ENCODE measurements around the gene STK32B. TPM values are rescaled to one million over a fixed set of nuclear protein-coding genes. Genes with fewer than 3 reads are reported as not detected.

The STK32B gene
- total and polyA plus RNA-seq, 8 donors, result 0.55 to 6.6 (median 1.6) TPM

DNA sequence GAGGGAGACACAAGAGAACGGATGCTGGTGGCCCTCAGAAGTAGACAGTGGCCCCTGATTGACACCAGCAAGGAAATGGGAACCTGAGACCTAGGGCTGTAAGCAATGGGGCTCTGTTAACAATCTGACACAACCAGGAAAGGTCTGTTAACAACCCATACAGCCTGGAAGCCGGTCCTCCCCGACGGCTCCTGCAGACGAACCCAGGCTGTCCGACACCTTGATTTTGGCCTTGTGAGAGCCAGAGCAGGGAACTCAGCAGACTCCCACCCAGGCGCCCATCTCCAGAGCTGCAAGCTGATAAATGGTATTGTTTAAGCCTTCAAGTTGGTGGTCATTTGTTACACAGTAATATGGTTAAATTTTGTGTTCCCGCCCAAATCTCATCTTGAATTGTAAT lies 21.8 kb upstream of the STK32B start:
- no peaks in the 10 kb centered on the region for H3K27me3 ChIP-seq
- H3K36me3 ChIP-seq, result no peaks in the 10 kb centered on the region
- whole genome bisulfite sequencing, 2 donors, result 65 to 74% methylated on average over 8 of the region's 8 CpGs
- FAIRE-seq (no peak), DNase-seq (no peak), ATAC-seq (no peak)
- intact Hi-C loops (cut with DNase I), result no loop called here
- no peak overlapping the region for H3K27ac ChIP-seq
- H3K4me3 ChIP-seq, result no peak overlapping the region
- no peaks in the 10 kb centered on the region for H3K9me3 ChIP-seq
- no peak for TF ChIP-seq CTCF (IDR thresholded peaks at IDR 0.05)
- H3K4me1 ChIP-seq, result no peaks in the 10 kb centered on the region

GRCh38 chr4:5030221-5030620 lies 21.1 kb upstream of the STK32B start:
- DNase-seq (no peak), FAIRE-seq (no peak), ATAC-seq (no peak)
- TF ChIP-seq CTCF (IDR thresholded peaks at IDR 0.05), result no peak
- WGBS, 2 donors, result 45 to 49% methylated on average over 4 of the region's 4 CpGs
- Histone ChIP-seq H3K4me3 (no peak overlapping the region), H3K4me1 (no peaks in the 10 kb centered on the region), H3K27ac (no peak overlapping the region), H3K9me3 (no peaks in the 10 kb centered on the region), H3K36me3 (no peaks in the 10 kb centered on the region), H3K27me3 (no peaks in the 10 kb centered on the region)
- intact Hi-C loops (cut with DNase I), result no loop called here

DNA sequence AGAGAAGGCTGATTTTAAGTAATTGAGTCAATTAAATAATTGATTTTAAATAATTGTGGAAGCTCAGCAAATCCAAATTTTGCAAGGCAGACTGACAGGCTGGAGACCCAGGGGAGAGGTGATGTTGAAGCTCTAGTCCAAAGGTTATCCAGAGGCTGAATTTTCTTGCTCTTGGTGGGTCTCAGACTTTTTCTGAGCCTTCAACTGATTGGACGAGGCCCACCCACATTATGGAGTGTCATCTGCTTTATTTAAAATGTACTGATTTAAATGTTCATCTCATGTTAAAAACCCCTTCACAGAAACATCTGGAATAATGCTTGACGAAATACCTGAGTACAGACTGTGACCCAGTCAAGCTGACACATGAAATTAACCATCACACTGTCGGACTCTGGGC lies 20.4 kb upstream of the STK32B start:
- FAIRE-seq (no peak), ATAC-seq (no peak), DNase-seq (no peak)
- Histone ChIP-seq H3K4me3 (no peak overlapping the region), H3K9me3 (no peaks in the 10 kb centered on the region), H3K36me3 (no peaks in the 10 kb centered on the region), H3K27me3 (no peaks in the 10 kb centered on the region), H3K27ac (no peak overlapping the region), H3K4me1 (no peaks in the 10 kb centered on the region)
- WGBS, 2 donors, result 58 to 83% methylated on average over 3 of the region's 3 CpGs
- intact Hi-C loops (cut with DNase I), result no loop called here
- no peak for TF ChIP-seq CTCF (IDR thresholded peaks at IDR 0.05)

DNA sequence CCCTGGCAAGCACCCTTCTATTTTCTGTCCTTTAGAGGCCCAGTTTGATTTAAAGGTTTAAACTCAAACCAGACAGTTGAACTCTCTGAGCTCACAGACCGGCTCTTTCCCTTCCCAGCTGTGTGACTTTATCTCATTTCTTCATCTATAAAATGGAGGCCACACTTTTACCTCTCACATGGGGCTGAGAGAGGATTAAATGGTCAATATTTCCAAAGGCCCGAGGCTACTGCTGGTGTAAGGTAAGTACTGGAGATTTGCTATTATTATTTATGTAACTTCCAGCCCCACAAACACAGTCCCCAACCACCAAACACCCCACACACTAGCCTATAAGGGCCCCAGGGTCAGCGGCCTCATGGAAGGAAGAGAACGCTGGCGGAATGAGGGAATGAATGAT lies 18.5 kb upstream of the STK32B start:
- Histone ChIP-seq H3K27me3 (no peaks in the 10 kb centered on the region), H3K9me3 (no peaks in the 10 kb centered on the region), H3K4me1 (no peaks in the 10 kb centered on the region), H3K27ac (no peak overlapping the region), H3K36me3 (no peaks in the 10 kb centered on the region), H3K4me3 (no peak overlapping the region)
- no peak for TF ChIP-seq CTCF (IDR thresholded peaks at IDR 0.05)
- no peak for ATAC-seq
- intact Hi-C loops (cut with DNase I), result no loop called here
- FAIRE-seq, result no peak
- no peak for DNase-seq
- WGBS, 2 donors, result 73% methylated on average over 5 of the region's 5 CpGs

DNA sequence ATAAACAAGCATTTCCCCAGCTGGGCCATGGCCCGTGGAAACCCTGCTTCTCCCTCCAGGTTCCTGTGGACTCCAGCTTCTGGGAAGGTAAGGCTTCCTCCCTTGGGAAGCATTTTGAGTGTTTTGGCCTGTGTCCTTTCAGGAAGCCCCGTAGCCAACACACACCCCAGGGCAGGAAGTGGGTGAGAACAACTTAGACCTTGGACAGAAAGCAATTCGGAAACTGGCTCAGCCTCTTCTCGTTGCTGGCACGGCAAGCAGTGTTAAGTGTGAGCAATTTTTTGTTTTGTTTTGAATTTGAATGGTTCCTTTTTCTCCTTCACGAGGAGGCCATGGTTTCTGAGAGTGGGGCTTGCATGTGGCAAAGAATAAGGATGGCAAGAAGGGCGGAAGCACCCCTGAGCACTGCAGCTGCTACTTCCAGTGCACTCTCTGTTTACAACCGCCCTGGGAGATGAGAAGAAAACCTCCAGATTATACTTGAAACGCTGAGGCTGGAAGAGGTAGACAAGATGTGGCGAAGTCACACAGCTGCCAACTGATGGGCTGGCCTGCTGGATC lies 17.9 kb upstream of the STK32B start:
- intact Hi-C loops (cut with DNase I), result no loop called here
- no peaks in the 10 kb centered on the region for H3K9me3 ChIP-seq
- ATAC-seq, result peak in 2 of 4 donors; percentile 22 to 27
- H3K27me3 ChIP-seq, result no peaks in the 10 kb centered on the region
- H3K36me3 ChIP-seq, result no peaks in the 10 kb centered on the region
- H3K27ac ChIP-seq, result no peak overlapping the region
- 61 to 68% methylated on average over 10 of the region's 10 CpGs for WGBS, 2 donors
- no peaks in the 10 kb centered on the region for H3K4me1 ChIP-seq
- no peak overlapping the region for H3K4me3 ChIP-seq
- FAIRE-seq, result no peak
- no peak for TF ChIP-seq CTCF (IDR thresholded peaks at IDR 0.05)
- no peak for DNase-seq
